ENCODE measurements around the gene HOXA9.

The HOXA9 gene

DNA sequence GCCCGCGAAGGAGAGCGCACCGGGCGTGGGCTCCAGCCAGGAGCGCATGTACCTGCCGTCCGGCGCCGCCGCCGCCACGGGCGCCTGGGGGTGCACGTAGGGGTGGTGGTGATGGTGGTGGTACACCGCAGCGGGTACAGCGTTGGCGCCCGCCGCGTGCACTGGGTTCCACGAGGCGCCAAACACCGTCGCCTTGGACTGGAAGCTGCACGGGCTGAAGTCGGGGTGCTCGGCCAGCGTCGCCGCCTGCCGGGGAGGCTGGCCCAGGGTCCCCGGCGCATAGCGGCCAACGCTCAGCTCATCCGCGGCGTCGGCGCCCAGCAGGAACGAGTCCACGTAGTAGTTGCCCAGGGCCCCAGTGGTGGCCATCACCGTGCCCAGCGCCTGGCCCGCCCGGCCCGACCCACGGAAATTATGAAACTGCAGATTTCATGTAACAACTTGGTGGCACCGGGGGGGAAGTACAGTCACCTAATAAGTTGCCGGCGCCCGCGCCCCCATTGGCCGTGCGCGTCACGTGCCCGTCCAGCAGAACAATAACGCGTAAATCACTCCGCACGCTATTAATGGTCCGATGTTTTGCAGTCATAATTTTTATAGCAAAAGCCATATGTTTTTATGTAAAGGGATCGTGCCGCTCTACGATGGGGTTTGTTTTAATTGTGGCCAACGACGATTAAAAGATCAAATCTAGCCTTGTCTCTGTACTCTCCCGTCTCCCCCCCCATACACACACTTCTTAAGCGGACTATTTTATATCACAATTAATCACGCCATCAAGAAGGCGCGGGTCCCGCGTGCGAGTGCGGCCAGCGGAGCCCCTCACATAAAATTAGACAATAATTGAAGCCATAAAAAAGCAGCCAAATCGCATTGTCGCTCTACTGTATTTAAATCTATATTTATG is at the start of gene HOXA9:
TSS of gene HOXA9 (minus strand) at position 449 of the 907 bp plus-strand sequence. CDS start at position 369, 80 bp downstream.
- DNase-seq (ENCODE audit: low read depth in 2 of 2): no peak

DNA sequence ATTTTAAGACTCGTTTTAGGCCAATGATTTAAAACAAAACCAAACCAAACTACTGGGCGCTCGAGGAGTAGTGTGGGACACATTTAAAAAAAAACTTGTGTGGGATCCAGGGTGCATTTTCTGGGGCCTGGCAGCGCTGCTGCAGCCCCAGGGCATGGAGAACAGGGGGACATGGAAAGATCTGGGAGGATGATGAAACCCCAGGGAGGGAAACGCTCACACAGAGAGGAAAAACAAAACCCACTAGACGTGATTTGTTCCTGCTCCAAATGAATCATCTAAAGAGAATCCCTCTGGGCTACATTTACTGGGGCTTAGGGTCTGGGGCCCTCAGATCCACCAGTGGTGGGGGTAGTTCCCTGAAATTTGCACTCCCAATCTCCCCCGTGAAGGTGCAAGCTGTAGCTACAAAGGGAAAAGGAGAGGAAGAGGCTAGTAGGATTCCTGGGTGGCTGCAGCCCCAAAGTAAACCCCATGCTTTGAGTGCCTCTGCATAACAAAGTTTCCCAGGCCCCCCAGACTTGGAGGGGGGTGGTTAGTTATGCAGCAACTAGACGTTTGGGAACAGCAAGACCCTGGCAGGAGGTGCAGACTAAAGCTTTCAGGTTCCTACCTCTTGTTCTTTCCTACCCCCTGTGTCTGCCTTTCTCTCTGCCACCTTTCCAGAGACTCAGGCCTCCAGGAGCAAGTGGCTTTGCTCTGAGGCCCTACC is 49.1 kb upstream of the HOXA9 start:
- no peak for DNase-seq (ENCODE audit: low read depth in 2 of 2)

DNA sequence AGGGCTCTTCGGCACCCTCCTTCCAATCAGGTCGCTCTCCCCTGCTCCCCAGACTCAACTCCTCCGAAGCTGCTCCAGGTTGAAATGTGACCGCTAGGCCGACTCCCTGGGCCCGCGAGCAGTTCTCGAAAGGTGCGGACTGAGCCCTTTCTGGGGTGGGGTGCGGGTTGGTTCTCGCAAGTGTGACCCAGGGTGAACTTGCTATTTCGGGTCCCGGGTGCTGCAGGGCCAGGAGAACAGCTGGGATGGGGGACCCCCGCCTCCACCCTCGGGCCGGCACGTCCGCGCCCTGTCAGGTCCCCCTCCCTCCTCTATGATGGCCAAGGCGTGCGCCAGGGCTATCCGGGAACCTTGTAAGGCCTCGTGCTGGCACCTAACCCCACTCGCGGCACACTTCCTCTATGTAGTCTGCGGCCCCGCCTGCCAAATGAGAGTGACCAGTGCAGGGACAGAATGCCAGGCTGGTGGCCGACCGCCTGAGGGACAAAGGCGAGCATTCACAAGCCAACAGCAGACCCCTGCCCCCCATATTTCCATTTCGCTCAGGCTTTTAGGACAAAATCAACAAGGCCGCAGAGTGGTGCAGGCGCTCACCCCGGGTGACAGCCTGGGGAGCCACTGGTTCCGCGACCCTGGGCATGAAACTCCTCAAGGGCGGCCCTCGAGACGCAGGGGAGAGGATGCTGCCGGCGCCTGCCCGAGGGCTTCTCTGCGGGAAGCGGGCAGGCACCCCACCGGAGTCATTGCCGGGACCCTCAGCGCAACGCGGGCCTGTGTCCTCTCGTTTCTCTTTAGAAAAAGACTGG is 48.3 kb upstream of the HOXA9 start:
- DNase-seq (ENCODE audit: low read depth in 2 of 2): no peak

DNA sequence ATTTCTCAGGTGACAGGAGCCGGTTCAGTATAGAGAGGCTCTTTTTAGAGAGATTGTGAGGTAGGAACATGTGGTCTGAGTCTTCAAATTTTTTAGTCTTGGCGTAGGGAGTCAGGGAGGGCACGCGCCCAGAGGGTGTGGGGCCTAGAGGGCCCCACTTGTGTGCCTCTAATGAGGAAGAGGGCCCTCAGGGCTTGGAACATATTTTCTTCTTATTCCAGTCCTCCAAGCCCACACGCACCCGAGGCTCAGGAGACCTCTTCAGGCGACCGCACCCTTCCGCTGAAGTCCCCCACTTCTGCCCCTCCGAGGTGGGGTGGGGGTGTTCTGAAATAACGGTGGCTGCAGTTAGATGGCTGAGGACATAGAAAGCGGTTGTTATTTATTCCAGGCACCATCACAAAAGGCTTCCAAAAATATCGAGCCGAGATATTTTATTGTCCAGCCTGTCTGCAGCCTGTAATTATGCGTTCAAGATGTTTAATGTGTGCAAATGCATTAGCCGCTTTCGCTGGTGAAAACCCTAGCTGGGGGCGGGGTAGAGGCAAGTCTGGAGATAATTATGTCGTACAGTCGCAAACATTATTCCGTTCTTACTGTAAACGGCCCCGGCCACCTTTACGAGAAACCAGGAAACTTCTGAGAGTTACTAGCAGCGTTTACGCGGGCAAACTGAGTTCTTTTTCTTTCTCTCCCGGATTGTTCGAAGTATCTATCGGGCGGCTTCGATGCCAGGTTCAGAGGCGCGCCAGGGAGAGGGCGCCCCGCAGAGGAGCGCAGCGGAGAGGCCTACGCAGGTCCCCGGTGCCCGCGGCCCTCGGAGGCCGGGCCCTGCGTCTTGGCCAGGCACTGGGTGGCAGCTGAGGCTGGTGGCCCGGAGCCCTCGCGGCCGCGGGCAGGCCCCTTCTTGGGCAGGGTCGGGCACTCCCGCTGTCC is 47.4 kb upstream of the HOXA9 start:
- DNase-seq (ENCODE audit: low read depth in 2 of 2): no peak

DNA sequence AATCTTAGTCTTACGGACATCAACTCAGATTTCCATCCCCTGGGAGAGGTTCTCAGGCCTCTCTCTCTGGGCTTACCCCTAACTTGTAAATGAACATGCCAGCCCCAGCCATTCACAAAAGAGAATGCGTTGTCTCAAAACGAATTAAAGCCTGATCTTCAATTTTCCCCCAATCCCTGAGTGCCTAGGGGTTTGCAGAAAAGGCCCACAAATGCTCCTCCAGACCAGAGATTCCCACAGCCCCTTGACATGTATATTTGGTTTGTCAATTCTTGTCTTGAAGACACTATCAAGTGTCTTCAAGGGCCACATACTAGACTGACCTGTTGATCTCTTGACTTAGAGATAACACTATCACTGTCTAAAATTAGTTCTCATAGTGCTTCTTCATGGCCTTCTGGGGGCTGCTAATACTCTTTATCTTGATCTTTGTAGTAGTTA is 46.4 kb upstream of the HOXA9 start:
- DNase-seq (ENCODE audit: low read depth in 2 of 2): no peak

DNA sequence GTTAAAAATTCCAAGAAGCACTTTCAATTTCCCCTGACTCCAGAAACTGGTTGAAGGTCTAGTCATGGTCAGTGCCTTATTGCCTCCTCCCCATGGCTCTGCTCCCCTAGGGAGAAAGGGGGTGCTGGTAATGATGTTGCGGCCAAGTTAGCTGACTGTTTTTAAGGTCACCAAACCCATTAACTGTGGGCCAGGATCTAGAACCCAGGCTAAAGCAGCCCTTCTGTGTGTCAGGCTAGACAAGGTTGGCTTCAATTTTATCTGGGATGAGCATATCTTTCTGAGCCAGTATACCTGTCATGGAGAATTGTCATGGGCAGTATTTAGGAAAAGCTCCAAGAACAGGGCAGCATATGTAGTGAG is 45.7 kb upstream of the HOXA9 start:
- DNase-seq (ENCODE audit: low read depth in 2 of 2): no peak

DNA sequence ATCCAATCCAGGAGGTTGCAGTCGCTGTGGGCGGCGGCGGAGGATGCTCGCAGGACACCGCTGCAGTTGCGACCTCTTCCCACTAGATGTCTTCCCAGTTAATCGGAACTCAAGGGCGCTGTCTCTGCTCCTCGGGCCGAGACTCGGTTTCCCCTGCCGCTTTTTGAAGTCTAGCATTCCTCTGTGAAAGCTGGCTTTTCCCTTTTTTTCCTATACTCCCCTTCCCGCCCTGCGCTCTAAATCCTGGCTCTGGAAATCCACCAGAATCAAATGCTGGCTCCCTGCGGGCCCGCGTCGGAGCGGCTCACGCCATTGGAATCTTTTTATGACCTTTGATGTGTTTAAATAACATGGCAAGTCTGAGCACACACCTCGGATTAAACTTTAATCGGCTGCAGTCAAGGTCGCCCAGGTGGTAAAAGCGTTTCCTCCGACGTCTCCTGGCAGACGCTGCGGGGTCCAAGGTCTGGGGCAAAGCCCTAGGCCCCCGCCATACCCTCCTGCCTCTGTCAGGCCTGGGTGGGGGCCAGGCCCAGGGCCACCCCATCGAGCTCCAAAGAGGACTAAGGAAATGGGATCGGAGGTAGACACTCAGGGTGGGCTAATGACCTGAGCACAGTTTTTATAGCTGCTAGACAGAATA is 45.2 kb upstream of the HOXA9 start:
- DNase-seq (ENCODE audit: low read depth in 2 of 2): peak in 1 of 2 donors; percentile 45

DNA sequence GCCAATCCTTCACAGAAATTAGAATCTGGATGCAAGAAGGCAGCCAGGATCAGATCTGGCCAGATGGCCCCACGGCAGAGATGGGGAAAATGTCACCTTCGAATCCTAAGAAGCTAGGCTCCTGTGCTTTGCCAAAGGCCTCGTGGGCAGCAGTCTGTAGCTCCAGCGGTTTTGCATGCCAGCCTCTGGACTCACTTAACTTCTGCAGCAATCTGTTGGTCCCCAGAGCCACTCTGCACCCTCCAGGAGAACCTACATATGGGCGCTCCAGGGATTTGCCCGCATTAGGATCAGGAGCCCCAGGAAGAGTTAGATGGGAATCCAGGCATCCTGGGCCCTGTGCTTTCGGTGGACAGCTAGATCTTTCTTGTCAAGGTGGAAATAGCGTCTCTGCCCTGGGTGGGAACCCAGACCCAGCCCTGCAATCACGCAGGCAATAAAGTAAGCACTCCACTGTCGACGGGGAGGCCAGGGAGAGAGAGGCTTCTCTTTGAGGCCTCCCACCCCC is 44.6 kb upstream of the HOXA9 start:
- no peak for DNase-seq (ENCODE audit: low read depth in 2 of 2)

DNA sequence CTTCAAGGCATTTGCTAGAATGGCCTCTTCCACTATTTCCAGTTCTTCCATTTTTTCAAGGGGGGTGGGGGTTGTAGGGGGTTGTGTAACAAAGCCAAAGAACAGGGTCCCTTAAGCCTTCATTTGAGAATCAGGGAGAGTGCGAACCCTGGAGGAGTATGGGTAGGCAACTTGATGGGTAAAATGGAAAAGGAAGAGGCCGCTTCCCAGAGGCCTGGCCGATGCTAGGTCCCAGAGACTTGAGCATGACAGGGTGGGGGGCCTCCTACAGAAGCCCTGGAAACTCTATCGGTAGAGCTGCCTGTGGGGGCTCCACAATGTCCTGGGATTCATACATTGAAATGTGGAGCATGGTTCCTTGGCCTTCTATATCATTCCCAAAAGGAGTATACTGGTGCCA is 43.7 kb upstream of the HOXA9 start:
- DNase-seq (ENCODE audit: low read depth in 2 of 2): no peak

DNA sequence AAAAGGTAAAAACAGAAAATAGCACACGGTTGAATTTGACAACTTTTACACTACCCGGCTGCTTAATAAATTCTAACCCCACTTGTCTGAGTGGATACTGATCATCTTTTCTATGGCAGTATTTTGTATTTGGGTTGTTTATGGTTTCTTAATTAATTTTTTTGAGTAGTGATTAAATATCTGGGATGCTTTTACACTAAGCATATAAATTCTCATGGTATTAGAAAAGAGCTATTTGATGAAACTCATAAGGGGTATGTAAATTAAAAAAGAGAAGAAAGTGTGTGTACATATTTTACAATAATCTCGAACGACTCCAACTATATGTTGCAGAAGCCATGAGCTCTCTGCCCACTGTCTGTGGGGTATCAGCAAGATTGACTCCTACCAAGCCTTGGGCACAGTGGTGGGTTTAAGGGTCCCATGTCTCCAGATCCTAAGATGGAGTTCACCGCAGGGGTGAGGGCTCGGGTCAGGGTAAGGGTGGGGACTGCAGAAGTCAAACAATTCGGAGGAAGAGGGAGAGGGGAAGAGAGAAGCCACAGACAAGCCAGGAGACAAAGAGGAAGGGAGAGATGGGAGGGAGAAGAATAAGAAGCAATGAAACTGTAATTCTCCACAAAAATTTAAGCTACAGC is 42.1 kb upstream of the HOXA9 start:
- no peak for DNase-seq (ENCODE audit: low read depth in 2 of 2)

DNA sequence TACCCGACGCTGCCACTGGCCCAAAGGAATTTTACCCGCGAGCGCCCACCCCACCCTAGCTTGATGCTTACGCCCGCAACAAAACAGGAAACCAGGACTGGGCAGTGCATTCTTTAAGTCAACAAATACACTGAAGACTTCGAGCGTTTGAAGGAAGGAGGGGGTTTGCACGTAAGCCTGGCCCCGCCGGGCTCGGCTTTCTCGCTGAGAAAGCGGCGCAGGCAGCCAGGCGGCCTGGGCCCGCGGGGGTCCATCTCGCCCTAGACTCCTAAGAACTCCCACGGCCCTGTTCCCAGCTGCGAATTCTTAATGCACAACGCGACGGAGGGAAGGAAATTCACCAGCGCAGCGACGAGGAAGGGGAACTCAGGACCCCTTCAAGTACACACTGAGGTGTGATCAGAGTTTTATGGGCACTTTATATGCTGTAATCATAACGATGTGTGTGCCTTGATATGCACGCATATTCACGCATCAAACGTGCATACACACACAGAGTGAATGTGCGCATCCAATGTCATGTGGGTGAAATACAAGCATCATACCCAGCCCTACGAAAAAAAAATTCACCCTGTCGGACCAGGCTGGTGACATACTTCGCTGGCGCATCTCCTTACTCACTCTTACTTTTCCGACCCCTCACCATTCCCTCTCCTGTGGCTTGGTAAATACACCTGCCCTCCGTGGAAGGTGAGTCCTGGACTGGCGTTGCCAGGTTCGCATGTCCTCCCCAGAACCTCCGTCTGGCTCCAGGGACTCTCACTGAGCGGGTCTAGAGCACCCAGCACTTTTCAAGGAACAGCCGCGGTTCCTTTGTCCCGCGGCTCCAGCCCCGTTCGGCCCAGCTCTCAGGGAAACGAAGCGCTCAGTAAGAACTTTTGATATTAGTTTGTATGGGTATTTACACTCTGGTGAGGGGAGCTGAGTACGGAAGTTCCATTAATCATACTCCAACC is 40.3 kb upstream of the HOXA9 start:
- DNase-seq (ENCODE audit: low read depth in 2 of 2): no peak

DNA sequence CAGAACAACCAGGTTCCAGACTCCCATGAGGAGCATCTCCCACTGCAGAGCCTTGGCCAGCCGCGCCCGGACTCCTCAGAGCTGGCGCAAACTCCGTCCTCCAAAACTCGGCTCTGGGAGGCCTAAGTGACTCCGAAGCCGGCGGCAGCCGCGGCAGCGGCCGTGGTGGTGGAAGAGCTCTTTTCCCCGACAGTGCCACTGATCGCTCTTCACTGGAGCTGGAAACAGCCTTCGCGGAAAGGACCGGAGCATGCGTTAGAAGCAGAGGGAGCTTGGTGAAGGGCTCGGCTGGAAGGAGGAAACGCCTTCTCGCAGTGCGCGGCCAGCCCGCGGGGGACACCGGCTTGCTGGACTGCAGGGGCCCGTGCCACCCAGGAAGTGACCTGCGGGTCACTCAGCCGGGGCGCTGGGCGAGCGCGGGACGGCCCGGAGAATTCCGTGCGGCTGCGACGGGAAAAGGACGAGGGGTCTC is 39.5 kb upstream of the HOXA9 start:
- no peak for DNase-seq (ENCODE audit: low read depth in 2 of 2)

DNA sequence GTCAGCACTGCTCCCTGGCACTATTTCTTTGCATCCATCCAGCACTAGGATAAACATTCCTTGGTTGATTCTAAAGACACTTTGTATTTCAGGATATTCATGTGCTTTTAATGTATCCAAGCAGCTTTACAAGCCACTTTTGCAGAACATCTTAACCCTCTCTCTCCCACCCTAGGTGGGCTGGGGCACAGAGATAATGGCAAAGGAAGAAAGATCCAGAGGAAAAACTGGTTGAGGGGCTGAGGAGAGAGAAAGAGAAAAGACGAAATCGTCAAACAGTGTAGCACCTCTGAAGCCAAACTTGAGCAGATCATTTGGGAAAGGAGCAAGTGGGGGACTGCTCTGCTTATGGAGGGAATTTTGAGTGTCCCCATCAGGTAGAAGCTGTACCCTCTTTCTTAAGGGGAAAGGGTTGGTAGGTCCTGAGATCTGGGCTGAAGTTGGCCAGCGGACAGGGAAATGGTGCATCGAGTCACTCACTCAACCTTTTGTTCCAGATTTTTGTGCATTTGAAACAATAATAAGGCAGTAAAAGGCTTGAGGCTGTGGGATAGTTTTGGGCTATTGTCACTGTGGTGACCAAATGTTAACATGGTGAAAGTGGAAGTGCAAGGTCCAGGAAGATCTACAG is 38.7 kb upstream of the HOXA9 start:
- no peak for DNase-seq (ENCODE audit: low read depth in 2 of 2)

DNA sequence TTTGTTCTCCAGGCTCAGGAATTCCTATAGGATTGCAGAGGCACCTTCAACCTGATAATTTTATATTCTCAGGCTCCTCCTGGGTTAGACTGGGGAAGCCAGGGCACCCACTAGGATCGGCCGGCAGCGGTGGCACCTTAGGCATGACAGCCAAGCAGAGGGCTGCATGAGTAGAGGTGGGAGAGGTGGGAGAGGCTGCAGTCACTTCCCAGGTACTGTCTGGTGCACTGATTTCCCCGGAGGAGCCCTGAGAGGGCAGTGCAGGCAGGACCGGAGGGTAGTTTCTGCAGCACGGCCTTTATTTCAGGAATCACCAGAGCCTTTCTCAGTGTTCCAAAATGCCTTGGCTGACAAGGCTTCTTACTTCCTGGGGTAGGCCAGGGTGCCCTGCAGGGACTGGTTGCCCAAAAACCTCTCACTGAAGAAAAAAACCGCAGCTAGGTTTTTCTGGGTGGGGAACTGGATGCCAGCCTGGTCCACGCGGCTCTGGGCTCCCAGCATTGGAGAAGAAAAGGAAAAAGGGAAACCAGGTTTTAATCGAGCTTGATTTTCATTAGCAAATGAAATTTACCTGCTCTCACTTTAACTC is 38.1 kb upstream of the HOXA9 start:
- no peak for DNase-seq (ENCODE audit: low read depth in 2 of 2)

DNA sequence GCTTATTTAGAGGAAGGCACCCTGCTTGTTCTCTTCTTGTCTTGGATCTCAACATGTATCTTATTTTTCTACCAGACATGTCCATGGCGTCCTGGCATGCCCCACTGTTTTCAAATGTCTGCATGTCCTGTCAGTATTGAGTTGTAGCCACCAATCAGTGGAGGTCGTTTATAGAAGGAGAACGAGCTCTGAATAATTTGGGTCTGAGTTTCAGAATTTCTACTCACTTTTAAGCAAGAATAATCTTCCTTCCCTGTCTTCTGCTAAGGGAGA is 37.5 kb upstream of the HOXA9 start:
- no peak for DNase-seq (ENCODE audit: low read depth in 2 of 2)

DNA sequence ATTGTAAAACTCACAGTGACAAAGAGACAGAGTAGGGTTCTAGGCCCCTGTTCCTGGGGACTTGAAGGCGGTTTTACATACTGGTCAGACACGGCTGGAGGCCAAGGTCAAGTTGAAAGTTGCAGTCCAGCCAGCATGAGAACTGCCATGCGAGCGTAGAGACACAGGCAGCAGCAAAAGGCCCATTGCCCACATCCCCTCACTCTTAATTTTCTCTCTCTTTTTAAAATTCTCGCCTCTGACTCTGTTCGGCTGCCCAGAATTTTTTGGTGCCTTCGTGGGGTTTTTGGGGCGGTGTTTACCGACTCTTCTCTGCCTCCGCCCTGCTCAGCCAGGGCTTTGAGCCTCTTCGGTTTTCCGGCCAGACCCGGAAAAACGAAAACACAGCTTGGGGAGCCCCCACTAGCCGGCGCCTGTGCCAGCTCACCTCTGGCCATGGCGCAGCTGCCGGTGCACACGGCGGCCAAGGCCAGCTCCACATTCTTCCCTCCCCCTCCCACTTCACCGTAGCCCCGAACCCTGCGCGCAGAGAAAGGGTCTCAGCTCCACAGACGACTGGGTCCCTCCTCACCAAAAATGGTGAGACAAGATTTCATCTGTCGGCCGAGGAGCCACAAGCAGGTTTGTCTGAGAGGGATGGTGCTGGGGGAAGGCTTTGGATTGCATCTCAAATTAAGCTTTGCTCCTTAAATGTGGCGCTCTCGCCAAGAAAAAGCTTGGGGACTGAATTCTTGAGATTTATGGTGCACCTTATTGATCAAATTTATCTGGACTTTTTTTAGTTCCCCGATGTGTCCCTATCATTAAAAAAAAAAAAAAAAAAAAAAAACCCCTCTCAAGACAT is 36.9 kb upstream of the HOXA9 start:
- DNase-seq (ENCODE audit: low read depth in 2 of 2): no peak

DNA sequence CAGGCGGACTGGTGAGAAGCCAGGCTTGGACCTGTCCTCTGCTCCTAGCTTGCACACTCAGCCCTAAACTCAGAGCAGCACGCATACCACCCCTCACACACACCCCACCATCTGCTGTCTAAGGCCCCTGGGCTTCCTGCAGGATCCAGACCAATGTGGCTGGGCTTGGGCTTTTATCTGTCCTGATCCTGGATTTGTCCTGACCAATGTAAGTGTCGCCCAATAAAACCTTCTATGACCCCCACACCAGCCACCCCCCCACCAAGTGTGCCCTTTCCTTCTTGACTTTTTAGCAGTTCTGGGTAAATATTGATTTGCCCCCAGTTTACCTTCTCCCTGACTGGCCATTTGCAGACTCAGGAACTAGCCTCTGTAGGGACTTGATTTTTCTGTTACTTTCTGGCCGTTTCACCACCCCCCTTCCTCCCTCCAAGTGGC is 36.3 kb upstream of the HOXA9 start:
- DNase-seq (ENCODE audit: low read depth in 2 of 2): no peak
